ENCODE data around the gene PPP2R1B. TPM values are rescaled to one million over a fixed set of nuclear protein-coding genes. Genes with fewer than 3 reads are reported as not detected.

Gene PPP2R1B
- polyA plus RNA-seq (2011; rRNA removed) (20.7 and 32.5 TPM in 2 replicates), polyA minus RNA-seq (2011; rRNA and poly(A)+ RNA removed) (23.6 and 28.1 TPM in 2 replicates)

DNA sequence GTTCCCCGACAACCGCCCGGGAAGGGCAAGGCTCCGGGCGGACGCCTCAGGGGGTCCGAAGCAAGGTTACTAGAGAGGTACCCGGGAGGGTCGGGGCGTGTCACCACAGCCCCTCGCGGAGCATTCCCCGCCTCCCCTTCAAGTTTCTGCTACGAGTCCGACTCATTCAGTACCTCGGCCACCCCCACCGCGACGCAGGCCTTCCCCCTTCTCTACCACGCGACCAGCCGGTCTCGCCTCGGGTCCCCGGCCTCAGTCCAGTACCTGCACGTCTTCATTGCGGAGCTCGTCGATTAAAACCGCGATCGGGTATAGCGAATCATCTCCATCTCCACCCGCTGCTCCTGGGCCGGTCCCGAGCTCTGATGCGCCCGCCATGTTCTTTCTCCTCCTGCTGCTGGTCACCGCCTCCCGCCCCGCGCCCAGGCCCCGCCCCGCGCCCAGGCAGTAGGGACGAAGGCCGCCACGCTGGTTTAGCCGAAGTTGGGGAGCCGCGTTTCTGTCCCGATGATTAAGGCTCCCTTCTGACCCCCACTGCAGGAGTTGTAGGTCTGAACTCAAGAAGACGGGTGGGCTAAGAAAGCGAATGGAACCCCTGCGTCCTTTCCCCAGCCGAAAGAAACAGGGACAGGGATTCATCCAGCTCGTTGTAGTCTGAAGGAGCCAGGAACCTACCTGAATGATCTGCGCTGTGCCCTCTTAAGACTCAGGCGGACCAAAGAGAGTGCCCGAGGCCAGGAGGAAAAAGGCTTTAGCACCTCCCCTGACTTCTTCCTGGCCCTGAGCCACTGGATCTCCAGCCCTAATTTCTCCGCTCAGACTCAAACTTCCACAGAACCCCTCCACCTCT lies at the start of gene PPP2R1B:
TSS of gene PPP2R1B (minus strand) at position 406 of the 850 bp plus-strand sequence. CDS start at position 378, 28 bp downstream.
- Histone ChIP-seq H3K27me3 (ENCODE audit: control insufficient read depth, insufficient read depth, low read length) (no peaks in the 10 kb centered on the region), H3K36me3 (ENCODE audit: control insufficient read depth, insufficient read depth, low read length) (peaks cover 2% of the 10 kb centered on the region), H3K4me3 (ENCODE audit: low read depth, low read length) (peak within 1 kb of the TSS; percentile 81)
- POLR2A ChIA-PET: interaction anchor here (0.5 kb wide), 1 partner anchor 251 kb away, joined by 4 read pairs; no protein-coding TSS in a partner anchor
- DNase-seq (ENCODE audit: low read depth): no peak
- TF ChIP-seq, protein P1, sequence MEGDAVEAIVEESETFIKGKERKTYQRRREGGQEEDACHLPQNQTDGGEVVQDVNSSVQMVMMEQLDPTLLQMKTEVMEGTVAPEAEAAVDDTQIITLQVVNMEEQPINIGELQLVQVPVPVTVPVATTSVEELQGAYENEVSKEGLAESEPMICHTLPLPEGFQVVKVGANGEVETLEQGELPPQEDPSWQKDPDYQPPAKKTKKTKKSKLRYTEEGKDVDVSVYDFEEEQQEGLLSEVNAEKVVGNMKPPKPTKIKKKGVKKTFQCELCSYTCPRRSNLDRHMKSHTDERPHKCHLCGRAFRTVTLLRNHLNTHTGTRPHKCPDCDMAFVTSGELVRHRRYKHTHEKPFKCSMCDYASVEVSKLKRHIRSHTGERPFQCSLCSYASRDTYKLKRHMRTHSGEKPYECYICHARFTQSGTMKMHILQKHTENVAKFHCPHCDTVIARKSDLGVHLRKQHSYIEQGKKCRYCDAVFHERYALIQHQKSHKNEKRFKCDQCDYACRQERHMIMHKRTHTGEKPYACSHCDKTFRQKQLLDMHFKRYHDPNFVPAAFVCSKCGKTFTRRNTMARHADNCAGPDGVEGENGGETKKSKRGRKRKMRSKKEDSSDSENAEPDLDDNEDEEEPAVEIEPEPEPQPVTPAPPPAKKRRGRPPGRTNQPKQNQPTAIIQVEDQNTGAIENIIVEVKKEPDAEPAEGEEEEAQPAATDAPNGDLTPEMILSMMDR (IDR thresholded peaks at IDR 0.05; ENCODE audit: insufficient read depth, low read depth, low read length): no peak
- CTCF ChIA-PET: interaction anchor here (0.7 to 3.9 kb wide), 12 partner anchors 10 to 311 kb away, joined by 3 to 30 read pairs (median 3); partner anchors contain the start of gene SIK2

DNA sequence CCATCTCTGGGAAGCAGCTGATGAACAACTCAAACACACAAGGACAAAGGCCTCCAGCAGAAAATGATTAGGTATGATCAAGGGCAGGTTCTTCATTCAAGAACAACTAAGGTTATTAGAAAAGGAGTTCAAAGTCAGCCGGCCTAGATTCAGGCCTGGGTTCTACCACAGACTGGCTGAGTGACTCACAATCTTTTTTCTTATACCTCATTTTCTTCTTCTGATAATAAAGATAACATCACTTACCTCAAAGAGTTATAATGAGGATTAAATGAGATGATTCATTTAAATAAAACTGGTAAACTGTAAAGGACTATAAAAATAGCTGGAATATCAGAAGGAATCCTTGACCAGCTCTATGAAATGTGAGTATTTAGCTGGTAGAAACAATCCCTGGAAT lies 49.3 kb upstream of the PPP2R1B start:
- TF ChIP-seq, protein P1 (IDR thresholded peaks at IDR 0.05; ENCODE audit: insufficient read depth, low read depth, low read length): no peak
- ChIA-PET POLR2A (no interaction called here), CTCF (no interaction called here)
- H3K27me3 ChIP-seq (ENCODE audit: control insufficient read depth, insufficient read depth, low read length): no peaks in the 10 kb centered on the region
- no peaks in the 10 kb centered on the region for H3K36me3 ChIP-seq (ENCODE audit: control insufficient read depth, insufficient read depth, low read length)
- no peak for DNase-seq (ENCODE audit: low read depth)
- H3K4me3 ChIP-seq (ENCODE audit: low read depth, low read length): no peak overlapping the region

DNA sequence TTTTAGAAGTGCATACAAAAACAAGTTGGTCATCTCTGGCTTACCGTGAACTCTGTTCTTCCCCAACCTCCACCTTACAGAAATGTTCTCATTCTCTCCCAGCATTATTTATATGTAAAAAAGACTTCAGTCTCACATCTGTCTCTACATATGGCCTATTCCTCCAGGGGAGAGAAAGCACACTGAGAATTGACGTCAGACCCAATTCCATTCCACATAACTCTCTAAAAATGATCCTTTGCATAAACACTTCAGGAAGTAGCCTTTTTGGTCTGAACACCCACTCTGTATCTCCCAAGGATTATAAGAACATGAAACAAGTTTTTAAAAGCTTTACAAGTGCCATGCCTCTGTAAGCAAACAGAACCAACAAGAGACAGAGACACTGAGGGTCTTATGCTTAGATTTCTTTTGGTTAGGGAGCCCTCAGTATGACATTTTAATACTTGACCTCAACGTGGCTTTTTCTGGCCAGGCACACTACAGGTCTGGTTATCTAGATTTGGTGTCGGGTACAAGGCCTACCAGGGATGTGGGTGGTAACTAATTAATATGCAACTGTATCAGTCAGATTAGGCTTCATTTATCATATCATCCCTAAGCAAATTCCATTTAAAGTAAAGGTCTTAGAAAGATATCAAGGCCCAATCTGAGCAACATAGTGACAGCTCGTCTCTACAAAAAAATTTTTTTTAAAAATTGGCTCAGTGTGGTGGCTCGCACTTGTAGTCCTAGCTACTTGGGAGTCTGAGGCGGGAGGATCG lies 48.5 kb upstream of the PPP2R1B start:
- peak; percentile 81 for DNase-seq (ENCODE audit: low read depth)
- Histone ChIP-seq H3K36me3 (ENCODE audit: control insufficient read depth, insufficient read depth, low read length) (no peaks in the 10 kb centered on the region), H3K27me3 (ENCODE audit: control insufficient read depth, insufficient read depth, low read length) (no peaks in the 10 kb centered on the region), H3K4me3 (ENCODE audit: low read depth, low read length) (no peak overlapping the region)
- POLR2A ChIA-PET: no interaction called here
- TF ChIP-seq, protein P1 (IDR thresholded peaks at IDR 0.05; ENCODE audit: insufficient read depth, low read depth, low read length): no peak
- CTCF ChIA-PET: no interaction called here

DNA sequence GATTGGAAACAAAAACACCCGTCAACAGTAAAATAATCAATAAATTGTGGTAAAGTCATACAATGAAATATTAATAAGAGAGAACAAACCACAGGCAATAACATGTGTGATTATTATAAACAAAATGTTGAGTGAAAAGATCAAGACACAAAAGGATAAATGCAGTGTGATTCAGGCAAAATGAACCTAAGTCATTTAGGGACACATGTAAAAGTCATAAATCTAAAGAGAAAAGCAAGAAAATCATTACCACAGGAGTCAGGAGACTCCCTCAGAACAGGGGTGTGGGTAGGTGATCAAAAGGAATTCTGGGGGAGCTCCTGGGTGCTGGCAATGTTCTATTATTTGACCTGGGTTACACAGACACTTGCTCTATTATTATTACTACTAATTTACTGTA lies 47.9 kb upstream of the PPP2R1B start:
- CTCF ChIA-PET: no interaction called here
- TF ChIP-seq, protein P1 (IDR thresholded peaks at IDR 0.05; ENCODE audit: insufficient read depth, low read depth, low read length): no peak
- no peak overlapping the region for H3K4me3 ChIP-seq (ENCODE audit: low read depth, low read length)
- H3K27me3 ChIP-seq (ENCODE audit: control insufficient read depth, insufficient read depth, low read length): no peaks in the 10 kb centered on the region
- POLR2A ChIA-PET: no interaction called here
- no peaks in the 10 kb centered on the region; the same call in 1 of the 2 replicates for H3K36me3 ChIP-seq (ENCODE audit: control insufficient read depth, insufficient read depth, low read length)
- no peak for DNase-seq (ENCODE audit: low read depth)

- DNase-seq (ENCODE audit: low read depth): no peak
- no peak overlapping the region for H3K4me3 ChIP-seq (ENCODE audit: low read depth, low read length)
- no peaks in the 10 kb centered on the region for H3K27me3 ChIP-seq (ENCODE audit: control insufficient read depth, insufficient read depth, low read length)
- peaks cover 4% of the 10 kb centered on the region for H3K36me3 ChIP-seq (ENCODE audit: control insufficient read depth, insufficient read depth, low read length)
- TF ChIP-seq, protein P1 (IDR thresholded peaks at IDR 0.05; ENCODE audit: insufficient read depth, low read depth, low read length): no peak
- POLR2A ChIA-PET: no interaction called here
- CTCF ChIA-PET: interaction anchor here (1.2 kb wide), 1 partner anchor 18 kb away, joined by 5 read pairs; no protein-coding TSS in a partner anchor
These were observed 46.0 kb upstream of the PPP2R1B start for GRCh38 chr11:111812211-111812610.

All from BJ (cell line).